Stimulated activated CD4-positive, alpha-beta T cell treated with anti-CD3 and anti-CD28 coated beads, TNF-alpha, amount 100 ng/mL, for 48 hours (primary cell): ENCODE data around the gene GRAMD2B.
"Not testable (repeated sequence)": the region's sequence is repeated elsewhere in the genome, so short reads cannot be mapped to it uniquely, and the experiment has no call there.

Experiments
- DNase-seq, 3 donors: peaks; one replicate each; pipeline ENCODE4 v3.0.0-alpha.2; 2020; ENCODE audit warnings: low read depth in 3 of 3

Gene GRAMD2B

DNA sequence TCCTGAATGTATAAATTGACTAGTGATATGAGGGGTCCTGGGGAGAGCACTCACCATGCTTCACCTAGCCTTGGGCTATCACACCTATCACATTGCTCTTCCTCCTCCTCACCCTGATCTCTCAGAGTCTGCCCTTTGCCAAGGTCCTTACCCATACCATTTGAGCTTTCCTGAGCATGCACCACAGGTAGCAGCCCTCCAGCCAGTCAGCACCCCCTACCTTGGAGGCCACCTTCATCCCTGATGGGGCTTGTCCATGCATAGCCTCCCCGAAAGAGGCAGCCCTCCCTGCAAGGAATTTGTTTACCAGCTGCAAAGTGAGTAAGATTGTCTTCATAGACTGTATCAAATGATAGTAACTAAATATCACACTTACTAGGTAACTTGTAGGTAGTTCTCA is 88.8 kb downstream of the GRAMD2B start:
- no peak for DNase-seq

- DNase-seq: no peak
Measured at GRCh38 chr5:126512451-126512850, 89.2 kb downstream of the GRAMD2B start.

DNA sequence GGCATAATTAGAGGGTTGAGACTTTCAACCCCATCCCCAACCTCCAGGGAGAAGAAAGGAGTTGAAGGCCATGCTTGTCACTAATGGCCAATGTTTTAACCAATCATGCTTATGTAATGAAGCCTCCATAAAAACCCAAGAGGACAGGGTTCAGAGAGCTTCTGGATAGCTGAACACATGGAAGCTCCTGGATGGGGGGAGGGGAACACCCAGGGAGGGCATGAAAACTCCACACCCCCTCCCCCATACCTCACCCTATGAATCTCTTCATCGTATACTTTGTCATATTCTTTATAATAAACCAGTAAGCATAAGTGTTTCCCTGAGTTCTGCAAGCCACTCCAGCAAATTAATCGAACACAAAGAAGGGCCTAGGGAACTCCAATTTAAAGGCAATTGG is 90.1 kb downstream of the GRAMD2B start:
- DNase-seq: no peak

DNA sequence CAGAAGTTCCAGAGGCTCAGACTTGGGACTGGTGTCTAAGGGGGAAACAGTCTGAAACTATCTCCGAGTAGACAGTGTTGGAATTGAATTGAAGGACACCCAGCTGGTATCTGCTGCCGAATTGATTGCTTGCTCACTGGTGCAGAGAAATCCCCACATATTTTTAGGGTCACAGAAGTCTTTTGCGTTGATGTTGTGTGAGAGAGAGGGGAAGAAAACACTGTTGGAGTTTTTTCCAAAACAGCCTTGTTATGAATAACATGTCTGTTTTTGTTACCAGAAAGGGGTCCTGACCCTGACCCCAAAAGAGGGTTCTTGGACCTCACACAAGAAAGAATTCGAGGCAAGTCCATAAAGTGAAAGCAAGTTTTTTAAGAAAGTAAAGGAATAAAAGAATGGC is 90.5 kb downstream of the GRAMD2B start:
- DNase-seq: no peak

DNA sequence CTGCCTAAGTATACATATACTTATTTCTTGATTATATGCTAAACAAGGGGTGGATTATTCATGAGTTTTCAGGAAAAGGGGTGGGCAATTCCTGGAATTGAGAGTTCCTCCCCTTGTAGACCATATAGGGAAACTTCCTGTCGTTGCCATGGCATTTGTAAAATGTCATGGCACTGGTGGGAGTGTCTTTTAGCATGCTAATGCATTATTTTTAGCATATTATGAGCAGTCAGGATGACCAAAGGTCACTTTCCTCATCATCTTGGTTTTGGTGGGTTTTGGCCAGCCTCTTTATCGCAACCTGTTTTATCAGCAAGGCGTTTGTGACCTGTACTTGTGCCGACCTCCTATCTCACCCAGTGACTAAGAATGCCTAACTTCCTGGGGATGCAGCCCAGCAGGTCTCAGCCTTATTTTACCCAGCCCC is 90.9 kb downstream of the GRAMD2B start:
- no peak for DNase-seq

DNA sequence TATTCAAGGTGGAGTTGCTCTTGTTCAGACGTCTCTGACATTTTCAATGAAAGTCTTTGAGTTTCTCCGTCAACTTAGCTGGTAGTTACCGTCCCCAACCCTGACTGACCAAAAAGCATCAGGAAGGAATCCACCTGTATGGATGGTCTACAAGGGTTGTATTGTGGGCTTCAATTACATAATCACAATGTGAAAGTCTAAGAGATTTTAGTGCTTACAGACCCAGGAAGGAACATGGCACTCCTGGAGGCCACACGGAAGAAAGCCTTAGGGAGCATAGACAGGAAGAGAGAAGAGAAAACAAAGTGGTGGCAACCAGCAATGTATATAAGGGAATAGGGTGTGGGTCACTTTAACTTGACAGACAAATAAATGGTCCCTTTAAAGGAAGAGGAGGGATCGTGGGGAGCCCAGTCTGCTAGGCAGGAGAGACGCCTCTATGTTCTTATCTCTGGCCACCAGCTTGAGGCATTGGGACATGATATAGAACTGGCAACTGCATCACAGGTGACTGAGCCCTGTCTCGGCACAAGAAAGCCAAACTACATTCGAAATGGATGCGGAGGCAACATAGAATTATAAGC is 91.4 kb downstream of the GRAMD2B start:
- DNase-seq: no peak

- no peak for DNase-seq
Measured at GRCh38 chr5:126515337-126515736, 92.1 kb downstream of the GRAMD2B start.

- DNase-seq: no peak
Measured at GRCh38 chr5:126516133-126516532, 92.9 kb downstream of the GRAMD2B start.

DNA sequence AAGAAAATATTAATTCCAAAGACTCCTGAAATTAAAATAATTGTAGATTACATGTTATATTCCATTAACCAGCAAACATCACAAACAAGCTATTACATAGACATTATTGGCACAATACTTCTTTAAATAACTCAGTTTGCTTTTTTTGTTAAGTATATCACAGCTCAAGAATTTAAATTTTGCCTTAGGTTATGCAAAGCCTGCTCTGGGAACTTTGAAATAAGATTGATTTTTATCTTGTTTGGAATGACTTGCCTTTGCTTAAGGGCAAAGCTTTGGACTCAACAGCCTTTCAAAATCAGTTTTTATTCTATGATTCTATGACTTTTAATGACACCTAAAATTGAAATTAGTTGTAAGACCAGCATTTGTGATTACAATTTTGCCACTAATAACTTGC is 93.6 kb downstream of the GRAMD2B start:
- DNase-seq: no peak

GRCh38 chr5:126519223-126519622 is 96.0 kb downstream of the GRAMD2B start:
- not testable (repeated sequence) for DNase-seq

- DNase-seq: no peak
Measured at GRCh38 chr5:126519637-126520592, 96.7 kb downstream of the GRAMD2B start.

GRCh38 chr5:126520593-126520953 is 97.4 kb downstream of the GRAMD2B start:
- no peak for DNase-seq

DNA sequence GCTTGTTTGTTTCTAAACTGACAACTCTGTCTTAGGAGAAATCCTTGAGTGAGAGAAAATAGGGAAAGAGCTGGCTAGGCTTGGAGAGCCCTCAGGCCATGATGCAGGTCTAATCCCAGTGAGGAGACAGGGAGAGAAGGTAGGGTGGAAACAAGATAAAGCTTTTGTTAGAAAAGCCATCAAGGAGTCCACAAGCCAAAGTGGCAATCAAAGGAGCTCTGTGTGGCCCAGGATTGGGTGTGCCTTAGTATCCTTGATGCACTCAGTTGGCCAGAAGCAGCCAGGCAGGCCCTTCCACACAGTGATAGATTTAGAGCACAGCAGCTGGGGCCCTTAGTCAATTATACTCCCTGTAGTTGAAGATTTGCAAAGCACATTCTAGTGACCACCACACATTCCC is 97.9 kb downstream of the GRAMD2B start:
- no peak for DNase-seq

GRCh38 chr5:126523818-126524510 is 100.8 kb downstream of the GRAMD2B start:
- DNase-seq: no peak

- no peak for DNase-seq
Measured at GRCh38 chr5:126525630-126526245, 102.5 kb downstream of the GRAMD2B start.

DNA sequence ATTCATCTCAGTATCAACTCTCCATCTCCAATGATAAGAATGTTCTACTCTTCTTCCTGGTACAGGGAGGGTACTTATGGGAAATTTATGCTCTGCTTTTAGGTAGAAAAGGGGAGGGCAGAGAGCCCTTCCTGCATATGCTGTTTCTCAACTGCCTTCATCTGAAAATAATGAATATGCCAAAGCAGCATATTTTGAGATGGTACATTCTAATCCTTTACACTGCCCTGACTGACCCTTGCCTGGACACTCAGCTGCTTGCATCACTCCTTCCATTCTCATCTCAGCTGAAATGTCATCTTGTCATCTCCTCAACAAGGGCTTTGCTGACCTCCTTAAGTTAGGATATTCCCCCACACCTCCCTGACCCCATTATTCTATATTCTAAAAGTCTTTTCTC is 103.3 kb downstream of the GRAMD2B start:
- no peak for DNase-seq

GRCh38 chr5:126527158-126527557 is 103.9 kb downstream of the GRAMD2B start:
- DNase-seq: no peak

- no peak for DNase-seq
Measured at GRCh38 chr5:126527892-126528291, 104.7 kb downstream of the GRAMD2B start.

GRCh38 chr5:126531543-126532120 is 108.4 kb downstream of the GRAMD2B start:
- DNase-seq: no peak

DNA sequence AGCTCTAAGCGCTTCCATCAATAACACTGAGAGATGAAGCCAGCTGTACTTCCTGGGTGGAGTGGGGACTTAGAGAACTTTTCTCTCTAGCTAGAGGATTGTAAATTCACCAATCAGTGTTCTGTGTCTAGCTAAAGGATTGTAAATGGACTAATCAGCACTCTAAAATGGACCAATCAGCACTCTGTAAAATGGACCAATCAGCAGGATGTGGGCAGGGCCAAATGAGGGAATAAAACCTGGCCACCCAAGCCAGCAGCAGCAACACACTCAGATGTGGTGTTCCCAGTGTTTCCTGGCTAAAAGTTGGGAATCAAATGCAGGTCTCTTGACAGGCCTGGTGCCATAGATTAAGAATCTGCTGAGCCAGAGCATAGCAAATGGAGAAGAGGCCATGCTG is 111.3 kb downstream of the GRAMD2B start:
- no peak for DNase-seq

GRCh38 chr5:126535856-126536545 is 112.8 kb downstream of the GRAMD2B start:
- DNase-seq: no peak
